ENCODE data around the gene SLC10A7. TPM values are rescaled to one million over a fixed set of nuclear protein-coding genes. Genes with fewer than 3 reads are reported as not detected.

SLC10A7 gene
- total and polyA plus RNA-seq, 9 of the 15 experiments (the other 6 are each of a cell fraction or from before 2014, with no cell fraction given): 6.4 to 22.8 (median 16.1) TPM

GRCh38 chr4:146510942-146511341 lies 10.8 kb downstream of the SLC10A7 start:
- Histone ChIP-seq H3K9ac (ENCODE audit: insufficient read depth in 1 of 2, low read depth in 2 of 2, low read length in 2 of 2) (no peak overlapping the region), H3K27me3 (ENCODE audit: control insufficient read depth in 2 of 2, insufficient read depth in 2 of 2, low read length in 2 of 2) (no peaks in the 10 kb centered on the region), H2AFZ (ENCODE audit: low read depth, low read length) (no peak overlapping the region), H3K27ac (ENCODE audit: extremely low read depth, low read depth, low read length) (no peak overlapping the region), H3K79me2 (ENCODE audit: control insufficient read depth, insufficient read depth, low read length) (no peaks in the 10 kb centered on the region), H3K4me2 (ENCODE audit: insufficient read depth, low read length) (no peak overlapping the region), H3K4me1 (replicated peaks in 1 of 2; ENCODE audit: control insufficient read depth in 2 of 2, insufficient read depth in 2 of 2, low read length in 2 of 2) (peaks cover 0 to 10% of the 10 kb centered on the region in 2 experiments; a peak in 1 of 5 replicates), H3K9me3 (replicated peaks; ENCODE audit: control insufficient read depth, insufficient read depth, low read depth, low read length) (no peaks in the 10 kb centered on the region), H3K36me3 (ENCODE audit: control insufficient read depth, insufficient read depth, low read length) (peaks cover 11% of the 10 kb centered on the region; the same call in 2 of the 3 replicates), H3K4me3 (no peak overlapping the region), H4K20me1 (replicated peaks; ENCODE audit: control insufficient read depth, insufficient read depth, low read length) (no peaks in the 10 kb centered on the region; the same call in 1 of the 2 replicates), H3K9me1 (ENCODE audit: control insufficient read depth, insufficient read depth, low read length) (no peaks in the 10 kb centered on the region)
- DNase-seq (ENCODE audit: extremely low read depth in 1 of 4, low spot score in 3 of 4): no peak
- BruUV-seq (replicated peaks): no TSS peak
- in situ Hi-C loops (cut with MboI) (no loop called here), intact Hi-C loops (cut with micrococcal nuclease) (no loop called here)
- CTCF ChIA-PET (ENCODE audit: low intra/inter-chr PET ratio): no interaction called here
- WGBS (ENCODE audit: insufficient coverage, low coverage, missing lambda C conversion rate): 31% methylated on average over 3 of the region's 3 CpGs
- POLR2A ChIA-PET: interaction anchor here (0.5 to 1.1 kb wide), 2 partner anchors 12 to 27 kb away, joined by 3 to 4 read pairs; no protein-coding TSS in a partner anchor
- TF ChIP-seq CTCF (IDR thresholded peaks at IDR 0.05 in 2 of 3, conservative IDR thresholded peaks at IDR 0.05 in 1 of 3; ENCODE audit: insufficient read depth in 2 of 3, low read depth in 1 of 3, low read length in 3 of 3) (peak in 1 of 3 experiments; percentile 24; a peak in 3 of 6 replicates), POLR2H (tag; IDR thresholded peaks at IDR 0.05; ENCODE audit: low read depth) (0 out of 2 replicates have a peak, but pooled peaks have one; percentile 14), IRF9 (tag; IDR thresholded peaks at IDR 0.05) (no peak)
- FAIRE-seq: no peak
- peak; percentile 70 for ATAC-seq

Data from K562 (cell line).